Measurements from ENCODE around the gene RMRP.
"Not testable (repeated sequence)": the region's sequence is repeated elsewhere in the genome, so short reads cannot be mapped to it uniquely, and the experiment has no call there.

RMRP gene

GRCh38 chr9:35646153-35646532 lies 11.7 kb downstream of the RMRP start:
- ChIA-PET POLR2A (interaction anchor here (1.1 to 5.6 kb wide), 5 partner anchors 11 to 85 kb away, joined by 3 to 35 read pairs (median 6); partner anchors contain the start of genes ARHGEF39, CCDC107, CREB3 and RMRP), CTCF (interaction anchor here (0.6 to 2.5 kb wide), 4 partner anchors 12 to 84 kb away, joined by 3 to 16 read pairs (median 6); partner anchors contain the start of genes CCDC107 and RMRP)
- DNase-seq (ENCODE audit: extremely low spot score), result peak; percentile 22
- TF ChIP-seq TARDBP (IDR thresholded peaks at IDR 0.05), result no peak
- TF ChIP-seq SP1 (IDR thresholded peaks at IDR 0.05), result no peak
- no peak for TF ChIP-seq FOXK2 (IDR thresholded peaks at IDR 0.05)
- no peak for TF ChIP-seq NFRKB (IDR thresholded peaks at IDR 0.05)
- no peak for TF ChIP-seq FOXA1 (IDR thresholded peaks at IDR 0.05)
- TF ChIP-seq SUZ12 (IDR thresholded peaks at IDR 0.05), result no peak
- TF ChIP-seq ZNF384 (IDR thresholded peaks at IDR 0.05), result no peak
- TF ChIP-seq LEF1 (IDR thresholded peaks at IDR 0.05; ENCODE audit: borderline replicate concordance), result no peak
- TF ChIP-seq ARNT (IDR thresholded peaks at IDR 0.05), result no peak
- TF ChIP-seq FOXM1 (IDR thresholded peaks at IDR 0.05; ENCODE audit: borderline replicate concordance), result no peak
- no peak for TF ChIP-seq ELF4 (IDR thresholded peaks at IDR 0.05)
- no peak for TF ChIP-seq L3MBTL2 (conservative IDR thresholded peaks at IDR 0.05)
- TF ChIP-seq BHLHE40 (IDR thresholded peaks at IDR 0.05; ENCODE audit: borderline replicate concordance), result no peak
- no peak for TF ChIP-seq CTBP1 (IDR thresholded peaks at IDR 0.05; ENCODE audit: borderline replicate concordance)
- TF ChIP-seq PKNOX1 (IDR thresholded peaks at IDR 0.05), result no peak
- TF ChIP-seq HDGF (IDR thresholded peaks at IDR 0.05; ENCODE audit: borderline replicate concordance), result no peak

- ChIA-PET CTCF (interaction anchor here (0.6 to 2.5 kb wide), 4 partner anchors 12 to 85 kb away, joined by 3 to 16 read pairs (median 6); partner anchors contain the start of genes CCDC107 and RMRP), POLR2A (interaction anchor here (1.1 to 5.6 kb wide), 5 partner anchors 12 to 86 kb away, joined by 3 to 35 read pairs (median 6); partner anchors contain the start of genes ARHGEF39, CCDC107, CREB3 and RMRP)
- DNase-seq (ENCODE audit: extremely low spot score), result not testable (repeated sequence)
Measured at GRCh38 chr9:35645736-35646135, 12.1 kb downstream of the RMRP start.

- no peak for DNase-seq (ENCODE audit: extremely low spot score)
- TF ChIP-seq SP1 (IDR thresholded peaks at IDR 0.05) (no peak), HDGF (IDR thresholded peaks at IDR 0.05; ENCODE audit: borderline replicate concordance) (no peak), CTBP1 (IDR thresholded peaks at IDR 0.05; ENCODE audit: borderline replicate concordance) (no peak), BHLHE40 (IDR thresholded peaks at IDR 0.05; ENCODE audit: borderline replicate concordance) (no peak), FOXA1 (IDR thresholded peaks at IDR 0.05) (no peak), NFRKB (IDR thresholded peaks at IDR 0.05) (no peak), ELF4 (IDR thresholded peaks at IDR 0.05) (no peak), LEF1 (IDR thresholded peaks at IDR 0.05; ENCODE audit: borderline replicate concordance) (no peak), SUZ12 (IDR thresholded peaks at IDR 0.05) (no peak), FOXK2 (IDR thresholded peaks at IDR 0.05) (no peak), ZNF384 (IDR thresholded peaks at IDR 0.05) (no peak), PKNOX1 (IDR thresholded peaks at IDR 0.05) (no peak)
- POLR2A ChIA-PET, result no interaction called here
- CTCF ChIA-PET, result no interaction called here
Measured at GRCh38 chr9:35643046-35643445, 14.8 kb downstream of the RMRP start.

DNA sequence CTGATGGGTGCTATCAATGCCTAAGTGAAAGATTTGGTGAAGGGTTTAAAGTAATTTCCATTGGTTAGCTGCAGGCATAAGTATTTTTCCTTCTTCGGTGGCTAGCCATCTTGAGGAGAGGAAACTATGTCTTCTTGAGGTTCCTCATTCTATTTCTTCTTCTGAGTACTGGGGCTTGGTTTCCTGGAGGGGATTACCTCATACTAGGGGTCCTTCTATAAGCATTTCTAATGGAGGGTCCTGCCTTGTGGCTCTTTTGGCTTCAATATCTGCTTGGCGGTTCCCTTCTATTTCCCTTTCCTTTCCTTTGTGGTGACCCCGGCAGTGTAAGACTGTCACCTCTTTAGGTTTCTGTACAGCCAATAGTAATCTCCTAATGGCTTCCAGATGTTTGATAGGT lies 16.3 kb downstream of the RMRP start:
- POLR2A ChIA-PET; DNase-seq (ENCODE audit: extremely low spot score); CTCF ChIA-PET: not testable (repeated sequence)

DNA sequence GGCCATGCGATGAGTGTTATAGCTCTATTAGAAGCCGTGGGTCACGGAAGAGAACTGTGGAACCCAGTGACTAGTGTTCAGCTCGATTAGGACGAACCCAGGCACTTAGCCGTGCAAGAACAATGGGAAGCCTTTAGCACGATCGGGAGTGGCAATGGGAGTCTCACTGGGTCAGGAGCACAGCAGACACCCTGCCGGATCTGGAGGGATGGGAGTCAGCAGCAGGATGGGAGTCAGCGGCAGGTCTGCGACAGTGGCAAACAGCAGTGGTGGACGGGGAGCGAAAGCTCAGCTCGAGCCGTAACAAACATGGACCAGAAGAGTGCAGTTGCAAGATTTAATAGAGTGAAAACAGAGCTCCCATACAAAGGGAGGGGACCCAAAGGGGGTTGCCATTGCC lies 17.4 kb downstream of the RMRP start:
- CTCF ChIA-PET; POLR2A ChIA-PET; DNase-seq (ENCODE audit: extremely low spot score): not testable (repeated sequence)

DNA sequence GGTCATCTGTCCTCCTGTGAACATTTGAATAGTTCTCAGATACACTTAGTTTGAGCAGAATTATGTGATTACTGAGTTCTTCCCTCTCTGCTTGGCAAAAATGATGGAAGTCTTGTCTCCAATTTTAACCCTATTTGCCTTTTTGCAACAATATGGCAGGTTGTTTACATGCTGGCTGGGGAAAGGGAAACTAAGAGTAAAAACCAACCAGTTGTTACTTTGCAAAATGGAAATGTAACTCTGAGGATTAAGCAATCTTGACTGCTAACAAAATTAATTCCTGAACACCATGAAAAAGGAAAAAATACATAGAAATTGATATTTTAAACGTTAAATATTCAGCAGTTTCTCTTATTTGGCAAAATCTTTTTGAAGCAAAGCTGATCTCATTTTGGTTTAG lies 18.2 kb downstream of the RMRP start:
- CTCF ChIA-PET, result no interaction called here
- POLR2A ChIA-PET, result no interaction called here
- TF ChIP-seq BHLHE40 (IDR thresholded peaks at IDR 0.05; ENCODE audit: borderline replicate concordance) (no peak), SP1 (IDR thresholded peaks at IDR 0.05) (no peak), NFRKB (IDR thresholded peaks at IDR 0.05) (no peak), CTBP1 (IDR thresholded peaks at IDR 0.05; ENCODE audit: borderline replicate concordance) (no peak), FOXM1 (IDR thresholded peaks at IDR 0.05; ENCODE audit: borderline replicate concordance) (no peak), ZNF384 (IDR thresholded peaks at IDR 0.05) (no peak), PKNOX1 (IDR thresholded peaks at IDR 0.05) (no peak), FOXA1 (IDR thresholded peaks at IDR 0.05) (no peak), FOXK2 (IDR thresholded peaks at IDR 0.05) (no peak)
- no peak for DNase-seq (ENCODE audit: extremely low spot score)

GRCh38 chr9:35639225-35639624 lies 18.6 kb downstream of the RMRP start:
- CTCF ChIA-PET; POLR2A ChIA-PET; DNase-seq (ENCODE audit: extremely low spot score): not testable (repeated sequence)

DNA sequence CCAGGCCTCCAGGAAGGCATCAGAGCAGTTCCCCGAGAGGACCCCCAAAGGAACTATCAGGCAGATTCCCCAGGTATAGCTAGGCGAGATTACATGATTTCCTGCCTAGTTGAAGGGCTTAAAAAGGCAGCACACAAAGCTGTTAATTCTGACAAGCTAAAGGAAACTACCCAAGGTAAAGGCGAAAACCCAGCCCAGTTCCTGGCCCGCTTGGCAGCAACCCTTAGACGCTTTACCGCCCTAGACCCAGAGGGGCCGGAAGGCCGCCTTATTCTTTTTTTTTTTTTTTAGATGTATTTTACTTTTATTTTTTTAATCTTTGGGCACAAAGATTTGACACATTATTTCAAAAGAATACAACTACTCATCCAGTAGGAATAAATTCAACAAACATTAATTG lies 19.1 kb downstream of the RMRP start:
- CTCF ChIA-PET; POLR2A ChIA-PET; DNase-seq (ENCODE audit: extremely low spot score): not testable (repeated sequence)

GRCh38 chr9:35637427-35637955 lies 20.3 kb downstream of the RMRP start:
- DNase-seq (ENCODE audit: extremely low spot score); POLR2A ChIA-PET; CTCF ChIA-PET: not testable (repeated sequence)

DNA sequence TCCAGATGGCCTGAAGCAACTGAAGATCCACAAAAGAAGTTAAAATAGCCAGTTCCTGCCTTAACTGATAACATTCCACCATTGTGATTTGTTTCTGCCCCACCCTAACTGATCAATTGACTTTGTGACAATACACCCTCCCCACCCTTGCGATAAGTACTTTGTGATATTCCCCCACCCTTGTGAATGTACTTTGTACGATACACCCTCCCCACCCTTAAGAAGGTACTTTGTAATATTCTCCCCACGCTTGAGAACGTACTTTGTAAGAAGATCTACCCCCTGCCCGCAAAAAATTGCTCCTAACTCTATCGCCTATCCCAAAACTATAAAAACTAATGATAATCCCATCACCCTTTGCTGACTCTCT lies 21.0 kb downstream of the RMRP start:
- DNase-seq (ENCODE audit: extremely low spot score); POLR2A ChIA-PET; CTCF ChIA-PET: not testable (repeated sequence)
